ENCODE results near the gene IFT122. TPM values are rescaled to one million over a fixed set of nuclear protein-coding genes. Genes with fewer than 3 reads are reported as not detected.

Gene IFT122
- total RNA-seq, 1 experiment from 2014 or later = 4.7 TPM

- no peak overlapping the region for H3K4me3 ChIP-seq (ENCODE audit: low read length)
- H3K9ac ChIP-seq (ENCODE audit: low read length) = no peak overlapping the region
- H3K27ac ChIP-seq (ENCODE audit: low read length) = no peak overlapping the region
- H3K9me3 ChIP-seq (ENCODE audit: low read length) = no peaks in the 10 kb centered on the region
- no peaks in the 10 kb centered on the region for H3K36me3 ChIP-seq (ENCODE audit: insufficient read depth, low read length)
- no peaks in the 10 kb centered on the region for H3K9me2 ChIP-seq (replicated peaks; ENCODE audit: insufficient read depth, low read length)
- no peak overlapping the region for H3K4me2 ChIP-seq (ENCODE audit: low read depth, low read length, poor library complexity, severe bottlenecking)
- no peaks in the 10 kb centered on the region for H3K4me1 ChIP-seq (ENCODE audit: low read length)
- H4K20me1 ChIP-seq (ENCODE audit: insufficient read depth, low read depth, low read length) = no peaks in the 10 kb centered on the region
- no peaks in the 10 kb centered on the region for H3K79me2 ChIP-seq (ENCODE audit: low read length)
- no peak for DNase-seq
- no peaks in the 10 kb centered on the region for H3K27me3 ChIP-seq (ENCODE audit: low read length)
- no peak overlapping the region for H2AFZ ChIP-seq (ENCODE audit: low read length)
These were observed 63.7 kb downstream of the IFT122 start for GRCh38 chr3:129503471-129504291.

GRCh38 chr3:129504471-129505100, 64.6 kb downstream of the IFT122 start:
- Histone ChIP-seq H3K4me3 (ENCODE audit: low read length) (no peak overlapping the region), H3K9me3 (ENCODE audit: low read length) (no peaks in the 10 kb centered on the region), H3K27ac (ENCODE audit: low read length) (no peak overlapping the region), H2AFZ (ENCODE audit: low read length) (no peak overlapping the region), H3K36me3 (ENCODE audit: insufficient read depth, low read length) (no peaks in the 10 kb centered on the region), H3K27me3 (ENCODE audit: low read length) (no peaks in the 10 kb centered on the region), H3K4me1 (ENCODE audit: low read length) (no peaks in the 10 kb centered on the region), H3K9me2 (replicated peaks; ENCODE audit: insufficient read depth, low read length) (no peaks in the 10 kb centered on the region), H3K79me2 (ENCODE audit: low read length) (no peaks in the 10 kb centered on the region), H3K4me2 (ENCODE audit: low read depth, low read length, poor library complexity, severe bottlenecking) (no peak overlapping the region), H3K9ac (ENCODE audit: low read length) (no peak overlapping the region), H4K20me1 (ENCODE audit: insufficient read depth, low read depth, low read length) (no peaks in the 10 kb centered on the region)
- no peak for DNase-seq

GRCh38 chr3:129505341-129505740, 65.3 kb downstream of the IFT122 start:
- Histone ChIP-seq H3K4me3 (ENCODE audit: low read length) (no peak overlapping the region), H2AFZ (ENCODE audit: low read length) (no peak overlapping the region), H3K9ac (ENCODE audit: low read length) (no peak overlapping the region), H3K27me3 (ENCODE audit: low read length) (no peaks in the 10 kb centered on the region), H3K9me2 (replicated peaks; ENCODE audit: insufficient read depth, low read length) (no peaks in the 10 kb centered on the region), H3K27ac (ENCODE audit: low read length) (no peak overlapping the region), H3K36me3 (ENCODE audit: insufficient read depth, low read length) (no peaks in the 10 kb centered on the region), H4K20me1 (ENCODE audit: insufficient read depth, low read depth, low read length) (no peaks in the 10 kb centered on the region), H3K9me3 (ENCODE audit: low read length) (no peaks in the 10 kb centered on the region), H3K79me2 (ENCODE audit: low read length) (no peaks in the 10 kb centered on the region), H3K4me1 (ENCODE audit: low read length) (no peaks in the 10 kb centered on the region), H3K4me2 (ENCODE audit: low read depth, low read length, poor library complexity, severe bottlenecking) (no peak overlapping the region)
- no peak for DNase-seq

GRCh38 chr3:129506231-129506742, 66.3 kb downstream of the IFT122 start:
- Histone ChIP-seq H3K9me3 (ENCODE audit: low read length) (no peaks in the 10 kb centered on the region), H3K79me2 (ENCODE audit: low read length) (no peaks in the 10 kb centered on the region), H3K27ac (ENCODE audit: low read length) (no peak overlapping the region), H3K36me3 (ENCODE audit: insufficient read depth, low read length) (no peaks in the 10 kb centered on the region), H3K27me3 (ENCODE audit: low read length) (no peaks in the 10 kb centered on the region), H2AFZ (ENCODE audit: low read length) (no peak overlapping the region), H3K4me2 (ENCODE audit: low read depth, low read length, poor library complexity, severe bottlenecking) (no peak overlapping the region), H4K20me1 (ENCODE audit: insufficient read depth, low read depth, low read length) (no peaks in the 10 kb centered on the region), H3K9me2 (replicated peaks; ENCODE audit: insufficient read depth, low read length) (no peaks in the 10 kb centered on the region), H3K4me3 (ENCODE audit: low read length) (no peak overlapping the region), H3K9ac (ENCODE audit: low read length) (no peak overlapping the region), H3K4me1 (ENCODE audit: low read length) (no peaks in the 10 kb centered on the region)
- no peak for DNase-seq

GRCh38 chr3:129507181-129507831, 67.3 kb downstream of the IFT122 start:
- DNase-seq = no peak
- no peak overlapping the region for H3K9ac ChIP-seq (ENCODE audit: low read length)
- no peaks in the 10 kb centered on the region for H3K9me2 ChIP-seq (replicated peaks; ENCODE audit: insufficient read depth, low read length)
- no peak overlapping the region for H3K27ac ChIP-seq (ENCODE audit: low read length)
- H3K4me2 ChIP-seq (ENCODE audit: low read depth, low read length, poor library complexity, severe bottlenecking) = no peak overlapping the region
- no peaks in the 10 kb centered on the region for H3K27me3 ChIP-seq (ENCODE audit: low read length)
- no peaks in the 10 kb centered on the region for H4K20me1 ChIP-seq (ENCODE audit: insufficient read depth, low read depth, low read length)
- no peaks in the 10 kb centered on the region for H3K4me1 ChIP-seq (ENCODE audit: low read length)
- H3K4me3 ChIP-seq (ENCODE audit: low read length) = no peak overlapping the region
- no peaks in the 10 kb centered on the region for H3K9me3 ChIP-seq (ENCODE audit: low read length)
- no peaks in the 10 kb centered on the region for H3K79me2 ChIP-seq (ENCODE audit: low read length)
- H3K36me3 ChIP-seq (ENCODE audit: insufficient read depth, low read length) = no peaks in the 10 kb centered on the region
- no peak overlapping the region for H2AFZ ChIP-seq (ENCODE audit: low read length)

GRCh38 chr3:129512595-129512994, 72.6 kb downstream of the IFT122 start:
- Histone ChIP-seq H3K9ac (ENCODE audit: low read length) (no peak overlapping the region), H4K20me1 (ENCODE audit: insufficient read depth, low read depth, low read length) (no peaks in the 10 kb centered on the region), H3K4me2 (ENCODE audit: low read depth, low read length, poor library complexity, severe bottlenecking) (no peak overlapping the region), H2AFZ (ENCODE audit: low read length) (no peak overlapping the region), H3K27me3 (ENCODE audit: low read length) (no peaks in the 10 kb centered on the region), H3K9me3 (ENCODE audit: low read length) (no peaks in the 10 kb centered on the region), H3K4me1 (ENCODE audit: low read length) (no peaks in the 10 kb centered on the region), H3K9me2 (replicated peaks; ENCODE audit: insufficient read depth, low read length) (no peaks in the 10 kb centered on the region), H3K79me2 (ENCODE audit: low read length) (no peaks in the 10 kb centered on the region), H3K4me3 (ENCODE audit: low read length) (no peak overlapping the region), H3K27ac (ENCODE audit: low read length) (no peak overlapping the region), H3K36me3 (ENCODE audit: insufficient read depth, low read length) (no peaks in the 10 kb centered on the region)
- DNase-seq = no peak

GRCh38 chr3:129513705-129514104, 73.7 kb downstream of the IFT122 start:
- H2AFZ ChIP-seq (ENCODE audit: low read length) = no peak overlapping the region
- H3K9me3 ChIP-seq (ENCODE audit: low read length) = no peaks in the 10 kb centered on the region
- H3K4me1 ChIP-seq (ENCODE audit: low read length) = no peaks in the 10 kb centered on the region
- no peaks in the 10 kb centered on the region for H3K36me3 ChIP-seq (ENCODE audit: insufficient read depth, low read length)
- H3K4me3 ChIP-seq (ENCODE audit: low read length) = no peak overlapping the region
- no peak for DNase-seq
- H3K9ac ChIP-seq (ENCODE audit: low read length) = no peak overlapping the region
- no peaks in the 10 kb centered on the region for H3K27me3 ChIP-seq (ENCODE audit: low read length)
- H3K27ac ChIP-seq (ENCODE audit: low read length) = no peak overlapping the region
- H3K9me2 ChIP-seq (replicated peaks; ENCODE audit: insufficient read depth, low read length) = no peaks in the 10 kb centered on the region
- no peaks in the 10 kb centered on the region for H4K20me1 ChIP-seq (ENCODE audit: insufficient read depth, low read depth, low read length)
- no peaks in the 10 kb centered on the region for H3K79me2 ChIP-seq (ENCODE audit: low read length)
- H3K4me2 ChIP-seq (ENCODE audit: low read depth, low read length, poor library complexity, severe bottlenecking) = no peak overlapping the region

- no peak overlapping the region for H2AFZ ChIP-seq (ENCODE audit: low read length)
- no peak overlapping the region for H3K27ac ChIP-seq (ENCODE audit: low read length)
- H3K4me1 ChIP-seq (ENCODE audit: low read length) = no peaks in the 10 kb centered on the region
- no peaks in the 10 kb centered on the region for H3K9me2 ChIP-seq (replicated peaks; ENCODE audit: insufficient read depth, low read length)
- H4K20me1 ChIP-seq (ENCODE audit: insufficient read depth, low read depth, low read length) = no peaks in the 10 kb centered on the region
- H3K9me3 ChIP-seq (ENCODE audit: low read length) = no peaks in the 10 kb centered on the region
- no peaks in the 10 kb centered on the region for H3K79me2 ChIP-seq (ENCODE audit: low read length)
- no peaks in the 10 kb centered on the region for H3K36me3 ChIP-seq (ENCODE audit: insufficient read depth, low read length)
- no peak for DNase-seq
- no peak overlapping the region for H3K4me2 ChIP-seq (ENCODE audit: low read depth, low read length, poor library complexity, severe bottlenecking)
- no peaks in the 10 kb centered on the region for H3K27me3 ChIP-seq (ENCODE audit: low read length)
- H3K4me3 ChIP-seq (ENCODE audit: low read length) = no peak overlapping the region
- no peak overlapping the region for H3K9ac ChIP-seq (ENCODE audit: low read length)
These were observed 74.1 kb downstream of the IFT122 start for GRCh38 chr3:129514110-129514509.
